Measurements from ENCODE around the gene NLRP6. TPM values are rescaled to one million over a fixed set of nuclear protein-coding genes. Genes with fewer than 3 reads are reported as not detected.

NLRP6 gene
- total RNA-seq, 2 donors from 2014 or later: not detected

DNA sequence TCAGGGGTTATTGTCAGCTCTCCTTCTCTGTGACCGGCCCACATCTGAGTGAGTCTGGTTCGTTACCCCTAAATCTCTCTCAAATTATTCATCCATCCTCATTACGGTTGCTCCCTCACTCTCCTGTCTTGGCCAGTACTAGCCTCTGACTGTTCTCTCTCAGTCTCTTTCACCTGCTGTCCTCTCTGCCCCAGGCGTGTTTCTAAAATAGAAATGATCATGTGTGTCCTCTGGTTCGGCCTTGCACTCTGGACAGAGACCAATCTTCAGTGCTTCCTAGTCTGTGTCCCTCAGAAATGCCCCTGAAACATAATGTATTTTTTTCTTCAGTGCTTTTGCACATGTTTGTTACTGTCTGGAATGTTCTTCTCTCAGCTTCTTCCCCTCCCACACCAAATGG, 36.6 kb upstream of the NLRP6 start:
- no peaks in the 10 kb centered on the region for H3K9me3 Mint-ChIP-seq
- no peaks in the 10 kb centered on the region for H3K27me3 Mint-ChIP-seq (ENCODE audit: insufficient read depth)
- no peak for TF ChIP-seq CTCF (conservative IDR thresholded peaks at IDR 0.05)
- H3K27ac Mint-ChIP-seq: no peak overlapping the region
- H3K4me3 Mint-ChIP-seq: no peak overlapping the region
- no peak overlapping the region for H3K9ac ChIP-seq (ENCODE audit: extremely low read depth, low read length, poor library complexity, severe bottlenecking)
- no peaks in the 10 kb centered on the region for H3K27me3 ChIP-seq (ENCODE audit: control insufficient read depth, insufficient read depth, low read length, poor library complexity, severe bottlenecking)
- DNase-seq: no peak
- H3K36me3 Mint-ChIP-seq (ENCODE audit: low read depth): peaks cover 71% of the 10 kb centered on the region
- WGBS, 2 experiments (ENCODE audit: insufficient coverage in 1 of 2, insufficient read length in 1 of 2): 94 to 99% methylated on average over 5 of the region's 5 CpGs
- peaks cover 3% of the 10 kb centered on the region for H3K4me1 ChIP-seq (ENCODE audit: control insufficient read depth, insufficient read depth, low read length)
- no peak overlapping the region for H3K27ac ChIP-seq (ENCODE audit: low read depth, low read length)
- H3K4me1 Mint-ChIP-seq: peaks cover 4% of the 10 kb centered on the region
- peaks cover 70% of the 10 kb centered on the region for H3K36me3 ChIP-seq (ENCODE audit: control insufficient read depth, insufficient read depth, low read length)
- no peak overlapping the region for H3K4me3 ChIP-seq (ENCODE audit: low read length)
- no peaks in the 10 kb centered on the region for H3K9me3 ChIP-seq (ENCODE audit: control insufficient read depth, low read length)

GRCh38 chr11:244376-244775, 33.8 kb upstream of the NLRP6 start:
- Histone ChIP-seq H3K36me3 (ENCODE audit: control insufficient read depth, insufficient read depth, low read length) (peaks cover 92% of the 10 kb centered on the region), H3K27ac (ENCODE audit: low read depth, low read length) (no peak overlapping the region), H3K27me3 (ENCODE audit: control insufficient read depth, insufficient read depth, low read length, poor library complexity, severe bottlenecking) (no peaks in the 10 kb centered on the region), H3K4me1 (ENCODE audit: control insufficient read depth, insufficient read depth, low read length) (no peaks in the 10 kb centered on the region), H3K9me3 (ENCODE audit: control insufficient read depth, low read length) (no peaks in the 10 kb centered on the region), H3K4me3 (ENCODE audit: low read length) (no peak overlapping the region), H3K9ac (ENCODE audit: extremely low read depth, low read length, poor library complexity, severe bottlenecking) (no peak overlapping the region)
- Mint-ChIP-seq H3K9me3 (no peaks in the 10 kb centered on the region), H3K4me1 (no peaks in the 10 kb centered on the region), H3K36me3 (ENCODE audit: low read depth) (peaks cover 89% of the 10 kb centered on the region), H3K27ac (no peak overlapping the region), H3K27me3 (ENCODE audit: insufficient read depth) (no peaks in the 10 kb centered on the region), H3K4me3 (no peak overlapping the region)
- no peak for TF ChIP-seq CTCF (conservative IDR thresholded peaks at IDR 0.05)
- no peak for DNase-seq
- 96 to 100% methylated on average over 1 to 2 of the region's 2 CpGs for WGBS, 2 experiments (ENCODE audit: insufficient coverage in 1 of 2, insufficient read length in 1 of 2)

- H3K4me1 ChIP-seq (ENCODE audit: control insufficient read depth, insufficient read depth, low read length): no peaks in the 10 kb centered on the region
- H3K36me3 ChIP-seq (ENCODE audit: control insufficient read depth, insufficient read depth, low read length): peaks cover 88% of the 10 kb centered on the region
- Mint-ChIP-seq H3K4me3 (no peak overlapping the region), H3K36me3 (ENCODE audit: low read depth) (peaks cover 81% of the 10 kb centered on the region), H3K4me1 (no peaks in the 10 kb centered on the region), H3K27ac (no peak overlapping the region), H3K27me3 (ENCODE audit: insufficient read depth) (no peaks in the 10 kb centered on the region), H3K9me3 (no peaks in the 10 kb centered on the region)
- no peak overlapping the region for H3K4me3 ChIP-seq (ENCODE audit: low read length)
- H3K9ac ChIP-seq (ENCODE audit: extremely low read depth, low read length, poor library complexity, severe bottlenecking): no peak overlapping the region
- no peak for TF ChIP-seq CTCF (conservative IDR thresholded peaks at IDR 0.05)
- no peak overlapping the region for H3K27ac ChIP-seq (ENCODE audit: low read depth, low read length)
- 83 to 84% methylated on average over 8 of the region's 8 CpGs for WGBS, 2 experiments (ENCODE audit: insufficient coverage in 1 of 2, insufficient read length in 1 of 2)
- no peaks in the 10 kb centered on the region for H3K27me3 ChIP-seq (ENCODE audit: control insufficient read depth, insufficient read depth, low read length, poor library complexity, severe bottlenecking)
- no peak for DNase-seq
- no peaks in the 10 kb centered on the region for H3K9me3 ChIP-seq (ENCODE audit: control insufficient read depth, low read length)
Measured at GRCh38 chr11:249062-249461, 29.1 kb upstream of the NLRP6 start.
